Erythroblast (primary cell): ENCODE measurements around the gene RASSF5.

ENCODE experiments used
- GATA1 ChIP-seq: IDR thresholded peaks from 2 replicates; pipeline ENCODE4 v1.6.1; 2011; ENCODE audit warnings: low read depth, mild to moderate bottlenecking, control low read depth, low read length, moderate library complexity
- POLR2A ChIP-seq: IDR thresholded peaks from 2 replicates; pipeline ENCODE4 v1.6.1; 2011; ENCODE audit warnings: mild to moderate bottlenecking, low read length

- no peak for TF ChIP-seq POLR2A
- no peak for TF ChIP-seq GATA1
Measured at GRCh38 chr1:206568779-206569352, 61.5 kb downstream of the RASSF5 start.
